GM21360 (cell line): Measurements from ENCODE around the gene CAMTA1.
"Not testable (repeated sequence)": the region's sequence is repeated elsewhere in the genome, so short reads cannot be mapped to it uniquely, and the experiment has no call there.

Source experiments
- ATAC-seq: cut with Tn5 transposase; IDR thresholded peaks from one replicate; pipeline ENCODE4 v1.9.1; 2021; ENCODE audit warnings: mild to moderate bottlenecking, moderate library complexity; ENCODE audit not compliant: unreplicated experiment

The CAMTA1 gene

DNA sequence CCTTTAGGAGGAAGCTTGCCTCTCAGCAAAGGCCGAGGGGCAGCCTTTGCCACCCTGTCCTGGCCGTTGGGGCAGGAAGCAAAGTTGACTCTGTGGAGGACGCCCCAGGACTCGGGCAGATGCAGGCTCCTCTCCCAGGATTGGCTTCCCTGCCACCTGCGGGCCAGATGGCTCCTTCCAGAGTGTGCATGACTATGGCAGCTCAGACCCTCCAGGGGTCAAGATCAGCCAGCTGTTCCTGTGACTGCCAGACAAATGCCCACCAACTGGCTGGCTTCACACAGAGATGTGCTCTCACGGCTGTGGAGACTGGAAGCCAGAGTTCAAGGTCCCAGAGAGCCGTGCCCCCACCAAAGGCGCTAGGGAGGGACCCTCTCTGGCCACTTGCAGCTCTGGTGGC is 898.9 kb downstream of the CAMTA1 start:
- ATAC-seq = no peak

- ATAC-seq = no peak
Measured at GRCh38 chr1:7684861-7685635, 899.8 kb downstream of the CAMTA1 start.

GRCh38 chr1:7686301-7686850 is 901.1 kb downstream of the CAMTA1 start:
- no peak for ATAC-seq

DNA sequence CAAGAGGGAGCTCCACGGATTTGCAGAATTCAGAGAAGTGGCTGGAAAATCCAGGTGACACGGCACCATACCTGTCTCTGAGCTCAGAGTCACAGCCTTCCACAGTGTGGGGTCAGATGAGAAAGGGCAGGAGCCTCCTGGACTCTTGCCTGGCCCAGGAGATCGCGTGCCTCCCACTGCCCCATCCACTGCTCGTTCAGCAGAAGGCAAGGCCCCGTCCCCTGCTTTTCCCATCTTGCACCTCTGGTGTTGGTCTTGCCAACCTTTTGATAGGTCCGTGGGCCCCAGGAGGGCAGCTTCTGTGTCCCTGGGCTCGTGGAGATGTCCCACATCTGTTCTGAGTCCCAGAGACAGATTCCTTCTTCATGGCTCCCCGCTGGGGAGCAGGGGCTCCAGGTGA is 902.2 kb downstream of the CAMTA1 start:
- ATAC-seq = no peak

DNA sequence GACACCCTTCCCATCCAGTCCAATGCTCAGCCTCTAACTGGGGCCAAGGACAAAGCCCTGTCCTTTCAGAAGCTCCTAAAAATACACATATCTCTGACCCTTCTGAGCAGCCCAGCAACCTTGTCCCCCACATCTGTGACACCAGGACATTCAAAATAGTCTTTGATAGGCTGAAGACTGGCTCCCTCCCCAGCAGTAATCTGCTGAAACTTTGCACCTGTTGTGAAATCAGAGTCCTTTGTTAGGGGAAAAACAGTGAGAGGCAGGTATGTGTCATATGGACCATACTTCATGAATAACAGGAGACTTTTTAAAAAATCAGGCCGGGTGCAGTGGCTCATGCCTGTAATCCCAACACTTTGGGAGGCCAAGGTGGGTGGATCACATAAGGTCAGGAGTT is 903.4 kb downstream of the CAMTA1 start:
- no peak for ATAC-seq

GRCh38 chr1:7689307-7689706 is 904.1 kb downstream of the CAMTA1 start:
- ATAC-seq = not testable (repeated sequence)

DNA sequence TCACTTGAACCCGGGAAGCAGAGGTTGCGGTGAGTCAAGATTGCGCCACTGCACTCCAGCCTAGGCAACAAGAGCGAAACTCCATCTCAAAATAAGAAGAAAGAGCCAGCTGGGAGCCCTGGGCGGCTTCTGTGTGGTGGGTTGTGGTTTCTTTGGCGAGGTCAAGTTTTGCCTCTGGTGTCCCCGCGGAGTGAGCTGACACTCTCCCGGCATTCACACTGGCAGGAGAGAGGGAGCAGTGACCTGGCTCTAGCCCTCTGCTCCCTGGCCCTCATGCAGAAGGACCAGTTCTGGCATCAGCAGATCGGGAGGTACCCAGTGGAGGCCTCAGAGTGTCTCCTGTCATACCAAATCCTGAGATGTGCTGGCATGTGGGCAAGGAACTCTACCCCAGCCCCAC is 904.8 kb downstream of the CAMTA1 start:
- no peak for ATAC-seq

GRCh38 chr1:7690496-7691182 is 905.4 kb downstream of the CAMTA1 start:
- no peak for ATAC-seq

GRCh38 chr1:7691576-7691975 is 906.3 kb downstream of the CAMTA1 start:
- no peak for ATAC-seq

GRCh38 chr1:7692005-7692404 is 906.8 kb downstream of the CAMTA1 start:
- no peak for ATAC-seq

DNA sequence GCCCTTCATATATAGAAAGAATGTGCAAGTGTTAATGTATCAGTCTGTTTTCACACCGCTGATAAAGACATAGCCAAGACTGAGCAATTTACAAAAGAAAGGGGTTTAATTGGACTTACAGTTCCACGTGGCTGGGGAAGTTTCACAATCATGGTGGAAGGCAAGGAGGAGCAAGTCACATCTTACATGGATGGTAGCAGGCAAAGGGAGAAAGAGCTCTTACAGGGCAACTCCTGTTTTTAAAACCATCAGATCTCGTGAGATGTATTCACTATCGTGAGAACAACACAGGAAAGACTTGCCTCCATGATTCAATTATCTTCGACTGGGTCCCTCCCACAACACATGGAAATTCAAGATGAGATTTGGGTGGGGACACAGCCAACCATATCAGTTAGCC is 907.8 kb downstream of the CAMTA1 start:
- not testable (repeated sequence) for ATAC-seq

DNA sequence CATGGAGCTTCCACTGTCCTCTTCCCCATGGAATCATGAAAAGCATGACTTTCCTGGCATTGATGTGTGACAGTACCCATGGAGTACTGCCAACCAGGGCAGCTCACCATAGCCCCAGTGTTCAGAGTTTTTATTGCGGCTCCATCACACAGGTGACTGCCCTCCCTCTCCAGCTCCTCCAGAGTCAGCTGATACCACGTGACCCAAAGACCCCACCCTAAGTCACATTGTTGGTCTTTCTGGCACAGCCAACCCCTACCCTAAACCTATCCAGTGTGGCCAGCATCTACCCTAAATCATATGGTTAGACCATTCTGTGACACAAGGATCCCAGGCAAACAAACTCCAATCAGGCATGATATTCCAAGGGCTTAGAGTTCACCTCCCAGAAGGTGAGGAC is 908.4 kb downstream of the CAMTA1 start:
- ATAC-seq = no peak

DNA sequence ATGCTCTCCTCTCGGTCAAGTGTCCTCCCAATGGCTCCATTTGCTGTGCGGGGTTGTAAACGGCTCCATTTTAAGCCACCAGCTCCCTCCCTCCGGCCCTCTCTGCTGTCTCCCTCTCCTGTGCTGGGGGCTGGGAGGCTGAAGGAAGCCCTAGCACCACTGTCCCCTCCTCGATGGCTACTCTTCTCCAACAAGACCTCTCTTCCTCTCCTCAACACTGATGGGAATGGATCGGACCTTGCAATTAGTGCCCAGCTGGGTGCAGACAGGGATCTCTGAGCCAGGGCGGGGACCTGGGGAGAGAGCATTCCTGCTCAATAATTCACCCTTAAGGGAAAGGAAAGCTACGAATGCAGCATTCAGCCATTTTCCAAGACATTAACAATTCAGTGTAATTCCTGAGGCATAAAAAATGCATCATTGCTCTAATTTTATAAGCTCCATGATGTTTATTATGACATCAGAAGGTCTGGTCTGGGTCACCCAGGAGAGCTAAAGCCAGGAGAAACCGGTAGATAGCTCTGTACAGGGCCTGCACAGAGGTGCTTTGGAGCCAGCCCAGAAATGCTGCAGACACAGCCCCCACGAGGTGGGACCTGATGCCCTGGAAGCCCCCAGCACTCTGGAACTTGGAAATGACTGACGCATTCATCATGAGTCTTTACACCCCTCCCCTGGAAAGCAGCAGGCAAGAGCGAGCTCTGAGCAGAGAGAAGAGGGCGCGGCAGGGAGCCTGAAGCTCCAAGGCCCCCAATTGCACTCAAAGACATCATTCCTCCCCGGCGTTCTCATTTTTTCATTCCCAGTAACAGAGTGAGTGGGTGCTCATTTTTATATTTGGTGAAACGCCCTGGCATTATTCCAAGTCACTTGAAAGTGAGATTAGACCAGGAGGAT is 909.6 kb downstream of the CAMTA1 start:
- no peak for ATAC-seq

- no peak for ATAC-seq
Measured at GRCh38 chr1:7695497-7696117, 910.4 kb downstream of the CAMTA1 start.

- no peak for ATAC-seq
Measured at GRCh38 chr1:7698641-7699040, 913.4 kb downstream of the CAMTA1 start.

DNA sequence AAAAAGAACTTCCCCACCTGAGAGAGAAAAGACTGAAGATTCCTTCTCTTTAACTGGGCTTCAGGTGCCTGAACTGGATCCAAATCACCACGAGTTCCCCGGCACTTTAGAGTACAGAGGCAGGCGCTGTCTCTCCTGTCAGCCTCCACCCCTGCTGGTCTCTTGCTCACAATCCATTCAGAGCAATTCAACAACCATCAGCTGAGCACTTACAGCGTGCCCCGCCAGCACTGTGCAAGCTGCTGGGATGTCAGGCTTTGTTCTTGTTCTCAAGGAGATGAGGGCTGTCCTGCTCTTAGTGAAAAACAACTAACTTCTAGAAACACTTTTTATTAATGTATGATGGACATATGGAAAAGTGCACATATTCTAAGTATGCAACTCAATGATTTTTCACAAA is 917.1 kb downstream of the CAMTA1 start:
- no peak for ATAC-seq

- ATAC-seq = peak; percentile 5
Measured at GRCh38 chr1:7703321-7704213, 918.3 kb downstream of the CAMTA1 start.

- ATAC-seq = peak; percentile 98
Measured at GRCh38 chr1:7704214-7705047, 919.2 kb downstream of the CAMTA1 start.
